ENCODE results near the gene ATXN3.

The ATXN3 gene

GRCh38 chr14:92135269-92135668 is 28.9 kb upstream of the ATXN3 start:
- TF ChIP-seq, protein P1, sequence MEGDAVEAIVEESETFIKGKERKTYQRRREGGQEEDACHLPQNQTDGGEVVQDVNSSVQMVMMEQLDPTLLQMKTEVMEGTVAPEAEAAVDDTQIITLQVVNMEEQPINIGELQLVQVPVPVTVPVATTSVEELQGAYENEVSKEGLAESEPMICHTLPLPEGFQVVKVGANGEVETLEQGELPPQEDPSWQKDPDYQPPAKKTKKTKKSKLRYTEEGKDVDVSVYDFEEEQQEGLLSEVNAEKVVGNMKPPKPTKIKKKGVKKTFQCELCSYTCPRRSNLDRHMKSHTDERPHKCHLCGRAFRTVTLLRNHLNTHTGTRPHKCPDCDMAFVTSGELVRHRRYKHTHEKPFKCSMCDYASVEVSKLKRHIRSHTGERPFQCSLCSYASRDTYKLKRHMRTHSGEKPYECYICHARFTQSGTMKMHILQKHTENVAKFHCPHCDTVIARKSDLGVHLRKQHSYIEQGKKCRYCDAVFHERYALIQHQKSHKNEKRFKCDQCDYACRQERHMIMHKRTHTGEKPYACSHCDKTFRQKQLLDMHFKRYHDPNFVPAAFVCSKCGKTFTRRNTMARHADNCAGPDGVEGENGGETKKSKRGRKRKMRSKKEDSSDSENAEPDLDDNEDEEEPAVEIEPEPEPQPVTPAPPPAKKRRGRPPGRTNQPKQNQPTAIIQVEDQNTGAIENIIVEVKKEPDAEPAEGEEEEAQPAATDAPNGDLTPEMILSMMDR (IDR thresholded peaks at IDR 0.05; ENCODE audit: extremely low read depth, insufficient read depth, missing control alignments) = peak; percentile 42
- in situ Hi-C loops (cut with MboI; ENCODE audit: low pct_unique_long_range_greater_than_20kb, low sequenced_read_pairs, unreplicated experiment) = loop anchor here (25.0 kb wide), 1 partner anchor 552 kb away; no protein-coding TSS in a partner anchor
- DNase-seq (ENCODE audit: low spot score) = no peak

GRCh38 chr14:92134456-92134855 is 28.1 kb upstream of the ATXN3 start:
- TF ChIP-seq, protein P1 (IDR thresholded peaks at IDR 0.05; ENCODE audit: extremely low read depth, insufficient read depth, missing control alignments) = no peak
- no peak for DNase-seq (ENCODE audit: low spot score)
- in situ Hi-C loops (cut with MboI; ENCODE audit: low pct_unique_long_range_greater_than_20kb, low sequenced_read_pairs, unreplicated experiment) = loop anchor here (25.0 kb wide), 1 partner anchor 553 kb away; no protein-coding TSS in a partner anchor

- DNase-seq (ENCODE audit: low spot score) = no peak
- in situ Hi-C loops (cut with MboI; ENCODE audit: low pct_unique_long_range_greater_than_20kb, low sequenced_read_pairs, unreplicated experiment) = no loop called here
- TF ChIP-seq, protein P1 (IDR thresholded peaks at IDR 0.05; ENCODE audit: extremely low read depth, insufficient read depth, missing control alignments) = no peak
These were observed 16.4 kb upstream of the ATXN3 start for GRCh38 chr14:92122761-92123160.

GRCh38 chr14:92122351-92122677 is 15.9 kb upstream of the ATXN3 start:
- TF ChIP-seq, protein P1 (IDR thresholded peaks at IDR 0.05; ENCODE audit: extremely low read depth, insufficient read depth, missing control alignments) = no peak
- in situ Hi-C loops (cut with MboI; ENCODE audit: low pct_unique_long_range_greater_than_20kb, low sequenced_read_pairs, unreplicated experiment) = no loop called here
- peak; percentile 23 for DNase-seq (ENCODE audit: low spot score)

GRCh38 chr14:92121670-92122350 is 15.4 kb upstream of the ATXN3 start, which contains the start of the genes CPSF2 and NDUFB1:
TSS of gene CPSF2 (plus strand) at chr14:92121969. CDS start at chr14:92130985, 9,016 bp downstream.
TSS of gene NDUFB1 (minus strand) at chr14:92121706. CDS start at chr14:92117637, 4,069 bp downstream.
- in situ Hi-C loops (cut with MboI; ENCODE audit: low pct_unique_long_range_greater_than_20kb, low sequenced_read_pairs, unreplicated experiment) = no loop called here
- TF ChIP-seq, protein P1 (IDR thresholded peaks at IDR 0.05; ENCODE audit: extremely low read depth, insufficient read depth, missing control alignments) = no peak

DNA sequence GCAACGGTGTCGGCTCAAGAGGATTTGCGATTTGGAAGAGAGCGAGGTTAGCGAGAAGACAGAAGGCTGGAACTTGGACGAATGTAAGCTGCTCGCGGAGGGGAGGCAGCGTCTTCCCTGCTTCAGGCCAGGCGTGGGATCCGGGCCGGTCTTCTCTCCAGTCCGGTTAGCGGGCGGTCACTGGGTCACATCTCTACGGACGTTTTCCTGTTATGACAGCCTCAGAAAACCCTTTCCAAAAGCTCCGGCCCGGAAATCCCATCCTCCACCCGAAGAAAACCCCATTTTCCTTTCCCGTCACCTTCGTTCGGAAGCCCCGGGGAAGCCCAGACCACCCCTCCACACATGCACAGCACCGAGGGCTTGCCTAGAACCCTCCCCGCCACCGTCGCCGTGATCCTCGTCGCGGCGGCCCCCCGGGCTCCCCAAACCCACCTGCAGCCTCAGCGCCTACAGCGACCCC is 14.9 kb upstream of the ATXN3 start:
- TF ChIP-seq, protein P1 (IDR thresholded peaks at IDR 0.05; ENCODE audit: extremely low read depth, insufficient read depth, missing control alignments) = no peak
- DNase-seq (ENCODE audit: low spot score) = peak; percentile 64
- in situ Hi-C loops (cut with MboI; ENCODE audit: low pct_unique_long_range_greater_than_20kb, low sequenced_read_pairs, unreplicated experiment) = no loop called here

More at GRCh38 chr14:92121670-92122350, 15.4 kb upstream of the ATXN3 start, which contains the start of the genes CPSF2 and NDUFB1:
- peak; percentile 90 for DNase-seq (ENCODE audit: low spot score)
